Endothelial cell (in vitro differentiated cells): ENCODE data around the gene ITPK1. TPM values are rescaled to one million over a fixed set of nuclear protein-coding genes. Genes with fewer than 3 reads are reported as not detected.

ENCODE experiments used
- DNase-seq: peaks from one replicate; pipeline ENCODE4 v3.0.0; 2021; ENCODE audit warnings: low spot score
- H3K27ac Mint-ChIP-seq: one replicate; pipeline ENCODE4 v1.8.0; 2021; ENCODE audit warnings: mixed read lengths, inconsistent platforms; ENCODE audit not compliant: unreplicated experiment
- H3K27me3 Mint-ChIP-seq: one replicate; pipeline ENCODE4 v1.8.0; 2021; ENCODE audit warnings: mild to moderate bottlenecking, moderate library complexity, mixed read lengths, inconsistent platforms; ENCODE audit not compliant: unreplicated experiment
- H3K36me3 Mint-ChIP-seq: one replicate; pipeline ENCODE4 v1.8.0; 2021; ENCODE audit warnings: mild to moderate bottlenecking, low read depth, mixed read lengths, inconsistent platforms; ENCODE audit not compliant: unreplicated experiment
- H3K4me1 Mint-ChIP-seq: one replicate; pipeline ENCODE4 v1.8.0; 2021; ENCODE audit warnings: mild to moderate bottlenecking, mixed read lengths, inconsistent platforms; ENCODE audit not compliant: unreplicated experiment
- H3K4me3 Mint-ChIP-seq: one replicate; pipeline ENCODE4 v1.8.0; 2021; ENCODE audit warnings: mild to moderate bottlenecking, mixed read lengths, inconsistent platforms; ENCODE audit not compliant: unreplicated experiment
- H3K9me3 Mint-ChIP-seq: one replicate; pipeline ENCODE4 v1.8.0; 2021; ENCODE audit warnings: mixed read lengths, inconsistent platforms; ENCODE audit not compliant: unreplicated experiment
- CTCF ChIP-seq: fragments of 200-600 bp; sonication (generic); IDR thresholded peaks from one replicate; pipeline ENCODE4 v1.5.0; 2021; ENCODE audit warnings: antibody characterized with exemption; ENCODE audit not compliant: unreplicated experiment
- total RNA-seq: library from RNA; stranded (reverse); fragmentation: NEBNext Ultra II Directional; extraction: Animal tissue kit (Norgen Biotek cat#: 25700); gene quantifications from one replicate; pipeline ENCODE4 v1.2.1, GENCODE V29; 2021; ENCODE audit not compliant: unreplicated experiment

Gene ITPK1
- total RNA-seq, 1 donor from 2014 or later: 39.2 TPM

- peaks cover 14% of the 10 kb centered on the region for H3K4me1 Mint-ChIP-seq
- H3K9me3 Mint-ChIP-seq: no peaks in the 10 kb centered on the region
- no peak for TF ChIP-seq CTCF
- H3K27ac Mint-ChIP-seq: no peak overlapping the region
- no peak for DNase-seq
- peaks cover 10% of the 10 kb centered on the region for H3K27me3 Mint-ChIP-seq
- H3K4me3 Mint-ChIP-seq: no peak overlapping the region
- H3K36me3 Mint-ChIP-seq: peaks cover 5% of the 10 kb centered on the region
Measured at GRCh38 chr14:93014058-93015023, 101.4 kb downstream of the ITPK1 start.

DNA sequence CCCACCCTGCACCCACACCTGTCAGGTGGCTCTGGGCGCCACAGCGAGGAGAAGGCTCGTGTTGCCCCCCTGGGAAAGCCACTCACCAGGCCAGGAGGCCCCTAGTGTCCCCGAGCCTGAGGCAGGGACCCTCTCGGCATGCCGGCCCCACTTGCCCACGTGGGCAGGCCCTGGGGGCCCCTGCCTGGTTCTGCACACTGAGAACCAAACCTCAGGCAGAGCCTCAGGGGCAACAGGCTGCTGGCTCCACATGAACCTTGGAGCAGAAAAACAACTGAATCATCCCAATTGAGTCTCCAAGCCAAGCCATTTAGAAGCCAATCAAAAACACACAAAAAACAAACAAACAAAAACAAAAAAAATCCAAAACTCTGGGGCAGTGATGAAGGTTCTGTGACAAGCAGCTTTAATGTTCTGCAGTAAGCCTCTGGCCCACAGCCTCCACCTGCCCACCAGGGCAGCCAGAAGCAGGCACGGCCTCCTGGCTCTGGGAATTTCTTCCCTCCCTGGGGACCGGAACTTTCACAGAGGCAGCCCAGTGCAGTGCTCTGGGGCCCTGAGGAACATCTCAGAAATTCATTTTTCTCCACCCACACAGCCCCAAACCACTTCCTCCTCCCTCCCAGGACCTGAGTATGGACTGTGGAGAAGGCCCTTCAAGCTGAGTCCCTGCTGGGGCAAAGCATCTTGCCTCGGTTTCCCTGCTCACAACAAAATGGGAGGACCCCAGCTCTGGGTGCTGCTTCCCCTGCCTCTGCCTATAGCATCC lies 102.6 kb downstream of the ITPK1 start:
- H3K9me3 Mint-ChIP-seq: no peaks in the 10 kb centered on the region
- no peak for DNase-seq
- H3K4me1 Mint-ChIP-seq: peaks cover 14% of the 10 kb centered on the region
- peaks cover 8% of the 10 kb centered on the region for H3K27me3 Mint-ChIP-seq
- H3K36me3 Mint-ChIP-seq: peaks cover 5% of the 10 kb centered on the region
- no peak for TF ChIP-seq CTCF
- peak overlapping the region; percentile 43 for H3K27ac Mint-ChIP-seq
- H3K4me3 Mint-ChIP-seq: peak overlapping the region; percentile 37

- no peak for DNase-seq
- no peak overlapping the region for H3K4me3 Mint-ChIP-seq
- peaks cover 14% of the 10 kb centered on the region for H3K4me1 Mint-ChIP-seq
- H3K27me3 Mint-ChIP-seq: peaks cover 8% of the 10 kb centered on the region
- H3K27ac Mint-ChIP-seq: no peak overlapping the region
- H3K36me3 Mint-ChIP-seq: peaks cover 5% of the 10 kb centered on the region
- no peaks in the 10 kb centered on the region for H3K9me3 Mint-ChIP-seq
- no peak for TF ChIP-seq CTCF
Measured at GRCh38 chr14:93012506-93012905, 103.2 kb downstream of the ITPK1 start.

DNA sequence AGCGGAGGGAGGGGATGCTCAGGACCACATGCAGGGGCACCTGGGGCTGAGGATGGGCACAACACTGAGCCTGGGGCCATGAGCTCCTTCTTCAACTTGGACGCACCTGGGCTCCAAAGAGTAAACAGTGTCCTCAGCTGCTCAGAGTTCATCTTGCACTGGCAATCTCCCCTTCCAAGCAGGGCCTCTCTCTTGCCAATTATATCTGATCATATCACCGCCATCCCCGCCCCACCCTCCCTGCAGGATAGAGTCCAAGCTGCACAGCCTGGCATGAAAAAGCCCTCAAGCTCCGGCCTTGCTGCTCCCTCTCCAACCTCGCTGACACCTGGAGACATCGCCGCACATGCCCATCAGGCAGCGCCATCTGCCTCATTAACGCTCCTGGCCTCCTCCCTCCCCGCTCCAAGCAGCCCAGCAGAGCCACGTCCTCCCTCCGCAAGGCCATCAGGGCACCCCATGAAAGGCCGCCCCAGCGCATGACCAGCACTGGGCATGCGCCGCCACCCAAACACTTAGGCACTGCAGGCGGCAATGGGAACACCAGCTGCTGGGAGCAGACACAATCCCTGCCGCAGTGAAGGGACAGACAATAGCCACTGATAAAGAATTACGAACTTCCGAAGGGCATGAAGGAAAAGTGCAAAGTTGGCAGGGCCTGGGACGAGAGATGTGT lies 103.9 kb downstream of the ITPK1 start:
- peaks cover 1% of the 10 kb centered on the region for H3K36me3 Mint-ChIP-seq
- H3K4me1 Mint-ChIP-seq: peaks cover 14% of the 10 kb centered on the region
- peaks cover 8% of the 10 kb centered on the region for H3K27me3 Mint-ChIP-seq
- no peaks in the 10 kb centered on the region for H3K9me3 Mint-ChIP-seq
- no peak for TF ChIP-seq CTCF
- DNase-seq: no peak
- no peak overlapping the region for H3K27ac Mint-ChIP-seq
- no peak overlapping the region for H3K4me3 Mint-ChIP-seq
